Panc1 (cell line): ENCODE results near the gene EFNA1. TPM values are rescaled to one million over a fixed set of nuclear protein-coding genes. Genes with fewer than 3 reads are reported as not detected.

Source experiments
- ATAC-seq: fragments of 200-7000 bp; cut with Tn5 transposase; 2 replicates; pipeline ENCODE4 v1.9.1; 2020; ENCODE audit warnings: mild to moderate bottlenecking, moderate library complexity
- BruUV-seq: library from RNA; stranded (reverse); fragments of 400-500 nt; replicated peaks from 2 replicates; lab custom pipeline; 2021; lab: Mats Ljungman, UMichigan
- CTCF ChIA-PET: fragments of 300-600 bp; sonication (Branson Sonifier 250); formaldehyde crosslinking; loops from one replicate; lab custom pipeline; 2022; ENCODE audit warnings: antibody characterized with exemption; lab: Charles Lee
- POLR2A ChIA-PET: fragments of 300-600 bp; sonication (Branson Sonifier 250); formaldehyde crosslinking; loops from one replicate; lab custom pipeline; 2022; ENCODE audit warnings: antibody characterized with exemption; lab: Charles Lee
- DNase-seq: peaks from one replicate; pipeline ENCODE4 v3.0.0-alpha.2; 2010; ENCODE audit warnings: low read depth, low spot score
- H3K27ac ChIP-seq: 2 replicates; pipeline ENCODE4 v1.5.1; 2011; ENCODE audit warnings: mild to moderate bottlenecking, low read length, inconsistent platforms
- H3K27me3 ChIP-seq: fragments of 200-500 bp; sonication (Bioruptor generic); 2 replicates; pipeline ENCODE4 v1.6.0; 2014; ENCODE audit warnings: low read length, inconsistent platforms; ENCODE audit not compliant: control insufficient read depth, insufficient read depth
- H3K36me3 ChIP-seq: fragments of 200-500 bp; sonication (Bioruptor generic); 2 replicates; pipeline ENCODE4 v1.5.1; 2014; ENCODE audit warnings: inconsistent platforms, mild to moderate bottlenecking, low read length, moderate library complexity; ENCODE audit not compliant: control insufficient read depth, insufficient read depth
- H3K4me1 ChIP-seq: 2 replicates; pipeline ENCODE4 v1.5.1; 2011; ENCODE audit warnings: inconsistent platforms, mild to moderate bottlenecking, low read length, moderate library complexity; ENCODE audit not compliant: control insufficient read depth, insufficient read depth
- H3K4me3 ChIP-seq, 2 experiments: 2 replicates each; pipeline ENCODE4 v1.5.1; 2011 to 2012; ENCODE audit warnings: low read depth in 2 of 2, low read length in 2 of 2, mild to moderate bottlenecking in 2 of 2, inconsistent platforms in 1 of 2, moderate library complexity in 1 of 2
- H3K9me3 ChIP-seq: fragments of 200-500 bp; sonication (Bioruptor generic); 2 replicates; pipeline ENCODE4 v1.5.1; 2014; ENCODE audit warnings: low read depth, mild to moderate bottlenecking, inconsistent platforms, low read length, moderate library complexity; ENCODE audit not compliant: control insufficient read depth, insufficient read depth
- CTCF ChIP-seq: fragments of 450-650 bp; IDR thresholded peaks from 2 replicates; pipeline ENCODE4 v1.5.1; 2017; ENCODE audit warnings: mild to moderate bottlenecking
- POLR2AphosphoS5 ChIP-seq: IDR thresholded peaks from 2 replicates; pipeline ENCODE4 v1.6.1; 2012; ENCODE audit warnings: mild to moderate bottlenecking, low read depth, low read length, moderate library complexity
- SIN3A ChIP-seq: IDR thresholded peaks from 2 replicates; pipeline ENCODE4 v1.6.1; 2012; ENCODE audit warnings: low read depth, mild to moderate bottlenecking, low read length, moderate library complexity, borderline replicate concordance; ENCODE audit not compliant: insufficient read depth
- TCF7L2 ChIP-seq: IDR thresholded peaks from 2 replicates; pipeline ENCODE4 v1.6.1; 2011; ENCODE audit warnings: mild to moderate bottlenecking, low read depth, low read length, inconsistent platforms
- in situ Hi-C: cut with HindIII; loops from 2 replicates; pipeline ENCODE4 v1.10.0; 2016; ENCODE audit warnings: low sequenced_read_pairs, low pct_unique_long_range_greater_than_20kb
- intact Hi-C: fragments of 100-400 bp; cut with micrococcal nuclease; formaldehyde crosslinking; loops from one replicate; pipeline ENCODE4 v1.10.0; 2022; ENCODE audit not compliant: unreplicated experiment
- total RNA-seq: library from RNA; stranded (reverse); gene quantifications from one replicate; pipeline ENCODE4 v1.2.1, GENCODE V29; 2021; ENCODE audit not compliant: unreplicated experiment
- TF ChIP-seq, protein P1 (sequence below), 2 experiments: IDR thresholded peaks; 2 replicates each; pipeline ENCODE4 v1.6.1; 2011 to 2012; ENCODE audit warnings: low read depth in 2 of 2, control low read depth in 1 of 2, low read length in 1 of 2, mild to moderate bottlenecking in 1 of 2, moderate library complexity in 1 of 2; ENCODE audit not compliant: insufficient read depth in 1 of 2

The EFNA1 gene
- total RNA-seq, 1 experiment from 2014 or later = 23.8 TPM

- DNase-seq = no peak
- H3K27me3 ChIP-seq = no peaks in the 10 kb centered on the region
- H3K4me1 ChIP-seq = peaks cover 37% of the 10 kb centered on the region
- ChIA-PET CTCF (interaction anchor here (0.7 to 1.7 kb wide), 3 partner anchors 8 to 32 kb away, joined by 5 to 7 read pairs (median 5); no protein-coding TSS in a partner anchor), POLR2A (interaction anchor here (0.6 kb wide), 1 partner anchor 11 kb away, joined by 3 read pairs; no protein-coding TSS in a partner anchor)
- no peak overlapping the region; the same call in 1 of the 2 replicates for H3K27ac ChIP-seq
- intact Hi-C loops = no loop called here
- in situ Hi-C loops = no loop called here
- peaks cover 3% of the 10 kb centered on the region; the same call in 1 of the 2 replicates for H3K36me3 ChIP-seq
- no peak overlapping the region for H3K4me3 ChIP-seq
- no TSS peak for BruUV-seq
- no peak for ATAC-seq
- no peak for TF ChIP-seq POLR2AphosphoS5
- TF ChIP-seq TCF7L2 = no peak
- TF ChIP-seq CTCF = no peak
- TF ChIP-seq, protein P1, sequence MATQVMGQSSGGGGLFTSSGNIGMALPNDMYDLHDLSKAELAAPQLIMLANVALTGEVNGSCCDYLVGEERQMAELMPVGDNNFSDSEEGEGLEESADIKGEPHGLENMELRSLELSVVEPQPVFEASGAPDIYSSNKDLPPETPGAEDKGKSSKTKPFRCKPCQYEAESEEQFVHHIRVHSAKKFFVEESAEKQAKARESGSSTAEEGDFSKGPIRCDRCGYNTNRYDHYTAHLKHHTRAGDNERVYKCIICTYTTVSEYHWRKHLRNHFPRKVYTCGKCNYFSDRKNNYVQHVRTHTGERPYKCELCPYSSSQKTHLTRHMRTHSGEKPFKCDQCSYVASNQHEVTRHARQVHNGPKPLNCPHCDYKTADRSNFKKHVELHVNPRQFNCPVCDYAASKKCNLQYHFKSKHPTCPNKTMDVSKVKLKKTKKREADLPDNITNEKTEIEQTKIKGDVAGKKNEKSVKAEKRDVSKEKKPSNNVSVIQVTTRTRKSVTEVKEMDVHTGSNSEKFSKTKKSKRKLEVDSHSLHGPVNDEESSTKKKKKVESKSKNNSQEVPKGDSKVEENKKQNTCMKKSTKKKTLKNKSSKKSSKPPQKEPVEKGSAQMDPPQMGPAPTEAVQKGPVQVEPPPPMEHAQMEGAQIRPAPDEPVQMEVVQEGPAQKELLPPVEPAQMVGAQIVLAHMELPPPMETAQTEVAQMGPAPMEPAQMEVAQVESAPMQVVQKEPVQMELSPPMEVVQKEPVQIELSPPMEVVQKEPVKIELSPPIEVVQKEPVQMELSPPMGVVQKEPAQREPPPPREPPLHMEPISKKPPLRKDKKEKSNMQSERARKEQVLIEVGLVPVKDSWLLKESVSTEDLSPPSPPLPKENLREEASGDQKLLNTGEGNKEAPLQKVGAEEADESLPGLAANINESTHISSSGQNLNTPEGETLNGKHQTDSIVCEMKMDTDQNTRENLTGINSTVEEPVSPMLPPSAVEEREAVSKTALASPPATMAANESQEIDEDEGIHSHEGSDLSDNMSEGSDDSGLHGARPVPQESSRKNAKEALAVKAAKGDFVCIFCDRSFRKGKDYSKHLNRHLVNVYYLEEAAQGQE (IDR thresholded peaks at IDR 0.05; ENCODE audit: insufficient read depth in 1 of 2, low read depth in 2 of 2, low read length in 1 of 2) = no peak
- no peaks in the 10 kb centered on the region for H3K9me3 ChIP-seq
These were observed 3.9 kb upstream of the EFNA1 start for GRCh38 chr1:155123801-155124200.

DNA sequence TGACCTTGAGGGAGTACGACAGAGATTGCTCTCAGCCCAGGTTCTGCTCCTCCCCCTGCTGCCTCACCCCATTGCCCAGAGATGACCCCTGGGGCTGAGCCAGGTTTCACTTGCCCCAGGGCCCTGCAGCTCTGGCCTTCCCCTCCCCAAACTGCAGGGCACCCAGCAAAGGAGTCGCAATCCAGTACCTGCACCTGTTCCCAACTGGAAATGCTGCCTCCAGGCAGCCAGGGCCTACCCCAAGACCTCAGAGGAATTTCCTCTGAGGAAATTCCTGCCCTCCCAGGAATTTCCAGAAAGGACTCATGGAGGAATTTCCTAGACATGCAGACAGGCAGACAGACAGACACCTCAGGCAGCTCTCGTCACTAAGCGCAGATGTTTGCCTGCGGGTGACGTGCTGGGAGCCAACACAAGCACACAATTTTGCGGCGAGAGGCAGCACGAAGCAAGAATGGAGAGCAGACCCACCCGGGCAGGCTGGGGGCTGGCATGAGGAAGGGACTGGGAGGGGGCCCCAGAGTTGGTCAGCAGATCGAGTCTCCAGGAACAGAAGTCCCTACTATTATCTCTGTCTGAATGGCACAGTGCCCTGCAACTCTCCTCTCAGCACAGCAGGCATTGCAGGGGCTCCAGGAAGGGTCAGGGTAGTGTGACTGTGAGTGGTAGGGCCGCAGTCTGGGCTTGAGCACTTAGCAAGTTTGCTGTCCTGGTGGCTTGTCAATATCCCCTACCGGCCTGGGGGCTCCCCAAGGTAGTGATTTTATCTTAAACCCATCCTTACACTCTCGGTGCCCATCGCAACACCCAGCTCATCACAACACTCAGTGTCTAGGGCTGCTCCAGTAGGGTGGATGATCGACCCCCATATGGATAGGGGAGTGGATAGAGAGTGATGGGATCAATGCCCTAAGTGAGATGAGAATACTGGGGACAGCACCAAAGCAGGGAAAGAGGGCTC lies 2.9 kb upstream of the EFNA1 start:
- Histone ChIP-seq H3K27ac (peak overlapping the region; percentile 65), H3K4me1 (peaks cover 47% of the 10 kb centered on the region), H3K27me3 (no peaks in the 10 kb centered on the region), H3K36me3 (peaks cover 3% of the 10 kb centered on the region; the same call in 1 of the 2 replicates), H3K4me3 (peak overlapping the region in 1 of 2 experiments; percentile 18; a peak in 1 of 4 replicates), H3K9me3 (no peaks in the 10 kb centered on the region)
- DNase-seq (no peak), ATAC-seq (no peak)
- intact Hi-C loops = loop anchor here (5.0 kb wide), 1 partner anchor 32 kb away; no protein-coding TSS in a partner anchor
- BruUV-seq = no TSS peak
- TF ChIP-seq, protein P1 (IDR thresholded peaks at IDR 0.05; ENCODE audit: insufficient read depth in 1 of 2, low read depth in 2 of 2, low read length in 1 of 2) = no peak
- no peak for TF ChIP-seq POLR2AphosphoS5
- TF ChIP-seq TCF7L2 = no peak
- no peak for TF ChIP-seq CTCF
- no peak for TF ChIP-seq SIN3A
- ChIA-PET CTCF (interaction anchor here (0.7 to 1.7 kb wide), 3 partner anchors 9 to 33 kb away, joined by 5 to 7 read pairs (median 5); no protein-coding TSS in a partner anchor), POLR2A (interaction anchor here (0.6 kb wide), 1 partner anchor 10 kb away, joined by 3 read pairs; no protein-coding TSS in a partner anchor)
- in situ Hi-C loops = no loop called here
